Loucy (cell line): ENCODE measurements around the gene NUMB.

ENCODE experiments used
- H2AFZ ChIP-seq: fragments of 200-600 bp; sonication (generic); 2 replicates; pipeline ENCODE4 v1.6.0; 2016; ENCODE audit warnings: antibody characterized with exemption, mild to moderate bottlenecking, low read length, moderate library complexity
- H3F3A ChIP-seq: fragments of 200-600 bp; 2 replicates; pipeline ENCODE4 v1.6.0; 2016; ENCODE audit warnings: antibody characterized with exemption, low read depth, mild to moderate bottlenecking
- H3K27me3 ChIP-seq: fragments of 200-600 bp; sonication (generic); 2 replicates; pipeline ENCODE4 v1.6.1; 2014; ENCODE audit warnings: low read length, mild to moderate bottlenecking; ENCODE audit not compliant: insufficient read depth, poor library complexity, severe bottlenecking
- H3K36me3 ChIP-seq: fragments of 200-600 bp; sonication (generic); 2 replicates; pipeline ENCODE4 v1.6.1; 2016; ENCODE audit warnings: low read length; ENCODE audit not compliant: insufficient read depth
- H3K4me1 ChIP-seq: fragments of 200-600 bp; sonication (generic); 2 replicates; pipeline ENCODE4 v1.5.1; 2014; ENCODE audit warnings: low read length, mild to moderate bottlenecking; ENCODE audit not compliant: insufficient read depth, poor library complexity, severe bottlenecking
- H3K4me2 ChIP-seq: fragments of 200-600 bp; sonication (generic); 2 replicates; pipeline ENCODE4 v1.6.0; 2014; ENCODE audit warnings: antibody characterized with exemption, low read length, low read depth, mild to moderate bottlenecking; ENCODE audit not compliant: poor library complexity, severe bottlenecking
- H3K4me3 ChIP-seq: fragments of 200-600 bp; sonication (generic); 2 replicates; pipeline ENCODE4 v1.5.1; 2014; ENCODE audit warnings: low read length, mild to moderate bottlenecking, mixed read lengths; ENCODE audit not compliant: poor library complexity, severe bottlenecking
- H3K79me2 ChIP-seq: fragments of 200-600 bp; sonication (generic); 2 replicates; pipeline ENCODE4 v1.6.1; 2014; ENCODE audit warnings: low read length; ENCODE audit not compliant: insufficient read depth
- H3K9ac ChIP-seq: fragments of 200-600 bp; sonication (generic); 2 replicates; pipeline ENCODE4 v1.6.0; 2014; ENCODE audit warnings: mild to moderate bottlenecking, low read depth, low read length, moderate library complexity; ENCODE audit not compliant: poor library complexity, severe bottlenecking
- H3K9me2 ChIP-seq: fragments of 200-600 bp; sonication (generic); replicated peaks from 2 replicates; pipeline ENCODE4 v1.6.1; 2016; ENCODE audit warnings: low read depth, low read length, mixed read lengths
- H3K9me3 ChIP-seq: fragments of 200-600 bp; sonication (generic); 2 replicates; pipeline ENCODE4 v1.6.1; 2014; ENCODE audit warnings: mild to moderate bottlenecking, antibody characterized with exemption, low read length, low read depth; ENCODE audit not compliant: insufficient read depth
- H4K20me1 ChIP-seq: fragments of 200-600 bp; sonication (generic); 2 replicates; pipeline ENCODE4 v1.6.0; 2014; ENCODE audit warnings: antibody characterized with exemption, low read length, mild to moderate bottlenecking; ENCODE audit not compliant: insufficient read depth, poor library complexity, severe bottlenecking
- CTCF ChIP-seq: fragments of 200-600 bp; sonication (generic); conservative IDR thresholded peaks from 2 replicates; pipeline ENCODE4 v1.5.1; 2014; ENCODE audit warnings: mild to moderate bottlenecking, antibody characterized with exemption, low read length
- EZH2phosphoT487 ChIP-seq: fragments of 200-600 bp; IDR thresholded peaks from 2 replicates; pipeline ENCODE4 v1.6.1; 2018; ENCODE audit warnings: antibody characterized with exemption, mild to moderate bottlenecking, moderate library complexity, borderline replicate concordance

NUMB gene

GRCh38 chr14:73236752-73237218 is 221.6 kb downstream of the NUMB start:
- H3K36me3 ChIP-seq = no peaks in the 10 kb centered on the region
- H3K9me3 ChIP-seq = no peaks in the 10 kb centered on the region
- H3K79me2 ChIP-seq = no peaks in the 10 kb centered on the region
- no peak overlapping the region for H2AFZ ChIP-seq
- no peak overlapping the region for H3K9ac ChIP-seq
- H3K27me3 ChIP-seq = no peaks in the 10 kb centered on the region
- TF ChIP-seq EZH2phosphoT487 (no peak), CTCF (no peak)
- H3K4me2 ChIP-seq = no peak overlapping the region
- H3K9me2 ChIP-seq = no peaks in the 10 kb centered on the region
- H3F3A ChIP-seq = no peaks in the 10 kb centered on the region
- H3K4me3 ChIP-seq = no peak overlapping the region
- H4K20me1 ChIP-seq = no peaks in the 10 kb centered on the region
- peaks cover 10% of the 10 kb centered on the region for H3K4me1 ChIP-seq

- H3K4me1 ChIP-seq = peaks cover 7% of the 10 kb centered on the region
- no peaks in the 10 kb centered on the region for H3K27me3 ChIP-seq
- TF ChIP-seq CTCF (no peak), EZH2phosphoT487 (no peak)
- no peaks in the 10 kb centered on the region for H3F3A ChIP-seq
- H3K79me2 ChIP-seq = no peaks in the 10 kb centered on the region
- H3K9me3 ChIP-seq = no peaks in the 10 kb centered on the region
- H3K9ac ChIP-seq = no peak overlapping the region
- no peaks in the 10 kb centered on the region for H3K9me2 ChIP-seq
- no peaks in the 10 kb centered on the region for H3K36me3 ChIP-seq
- no peaks in the 10 kb centered on the region for H4K20me1 ChIP-seq
- H3K4me3 ChIP-seq = no peak overlapping the region
- H3K4me2 ChIP-seq = no peak overlapping the region
- no peak overlapping the region for H2AFZ ChIP-seq
These were observed 222.2 kb downstream of the NUMB start for GRCh38 chr14:73236157-73236556.

GRCh38 chr14:73235531-73236155 is 222.7 kb downstream of the NUMB start:
- H3K9me2 ChIP-seq = no peaks in the 10 kb centered on the region
- no peaks in the 10 kb centered on the region for H3K79me2 ChIP-seq
- H3K9me3 ChIP-seq = no peaks in the 10 kb centered on the region
- H3K27me3 ChIP-seq = no peaks in the 10 kb centered on the region
- H2AFZ ChIP-seq = no peak overlapping the region
- no peaks in the 10 kb centered on the region for H4K20me1 ChIP-seq
- no peak overlapping the region for H3K4me3 ChIP-seq
- TF ChIP-seq CTCF (no peak), EZH2phosphoT487 (no peak)
- H3K36me3 ChIP-seq = no peaks in the 10 kb centered on the region
- H3K9ac ChIP-seq = no peak overlapping the region
- no peaks in the 10 kb centered on the region for H3F3A ChIP-seq
- peaks cover 2% of the 10 kb centered on the region for H3K4me1 ChIP-seq
- no peak overlapping the region for H3K4me2 ChIP-seq
